ENCODE measurements around the gene SPOCK2.
"Not testable (repeated sequence)": the region's sequence is repeated elsewhere in the genome, so short reads cannot be mapped to it uniquely, and the experiment has no call there.

SPOCK2 gene
- total RNA-seq: 0 to 4.4 (median 0.05) reads per million in 17 experiments

DNA sequence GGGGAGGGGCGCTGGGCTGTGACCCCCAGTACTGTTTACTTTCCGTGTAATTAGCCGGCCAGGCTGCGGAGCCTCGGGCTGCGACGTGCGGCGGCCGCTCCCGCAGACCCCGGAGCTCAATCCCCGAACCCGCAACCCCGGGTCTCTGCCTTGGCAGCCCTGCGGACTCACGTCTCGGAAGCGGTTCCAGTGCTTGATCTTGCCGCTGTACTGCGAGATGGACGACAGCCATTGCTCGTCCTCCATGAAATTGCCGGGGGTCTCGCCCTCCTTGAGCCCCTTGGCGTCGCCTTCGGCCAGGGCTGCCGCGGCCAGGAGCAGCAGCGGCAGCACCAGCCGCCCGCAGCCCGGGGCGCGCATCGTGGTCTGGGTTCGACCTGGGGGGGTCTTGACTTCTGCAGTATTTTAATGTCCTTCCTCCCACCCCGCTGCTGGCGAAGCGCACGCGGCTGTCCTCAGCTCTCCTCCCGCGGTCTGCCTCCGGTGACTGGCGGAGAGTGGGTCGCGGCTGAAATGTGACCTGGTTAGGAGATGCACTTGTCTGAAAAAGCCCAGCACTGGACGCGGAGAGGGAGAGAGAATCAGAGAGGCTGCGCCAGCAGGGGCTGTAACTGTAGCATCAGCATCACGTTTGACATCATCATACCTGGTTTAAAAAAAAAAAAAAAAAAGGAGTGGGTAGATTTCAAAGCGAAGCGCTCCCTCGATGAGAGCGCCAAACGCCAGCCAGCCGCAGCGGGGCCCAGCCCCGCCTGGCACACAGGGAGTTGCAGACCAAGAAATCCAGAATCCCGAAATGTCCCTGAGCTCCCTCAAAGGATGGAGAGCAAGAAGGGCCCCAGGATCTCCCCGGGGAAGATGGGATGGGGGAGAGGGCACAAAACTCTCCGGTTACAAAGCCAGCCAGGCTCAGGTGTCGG lies at the start of gene SPOCK2:
Gene SPOCK2 (minus strand): TSS at position 583 of the 920 bp plus-strand sequence. CDS start 223 bp downstream, at position 360.
- DNase-seq: peak in 2 of 4 experiments; percentile 27 to 39

- DNase-seq: no peak
These were observed 49.2 kb upstream of the SPOCK2 start for GRCh38 chr10:72137583-72137982.

DNA sequence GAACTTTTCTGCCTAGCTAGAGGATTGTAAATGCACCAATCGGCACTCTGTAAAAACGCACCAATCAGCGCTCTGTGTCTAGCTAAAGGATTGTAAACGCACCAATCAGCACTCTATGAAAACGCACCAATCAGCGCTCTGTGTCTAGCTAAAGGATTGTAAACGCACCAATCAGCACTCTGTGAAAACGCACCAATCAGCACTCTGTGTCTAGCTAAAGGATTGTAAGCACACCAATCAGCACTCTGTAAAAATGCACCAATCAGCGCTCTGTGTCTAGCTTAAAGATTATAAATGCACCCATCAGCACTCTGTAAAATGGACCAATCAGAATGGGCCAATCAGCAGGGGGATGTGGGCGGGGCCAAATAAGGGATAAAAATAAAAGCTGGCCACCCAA lies 47.9 kb upstream of the SPOCK2 start:
- not testable (repeated sequence) for DNase-seq

DNA sequence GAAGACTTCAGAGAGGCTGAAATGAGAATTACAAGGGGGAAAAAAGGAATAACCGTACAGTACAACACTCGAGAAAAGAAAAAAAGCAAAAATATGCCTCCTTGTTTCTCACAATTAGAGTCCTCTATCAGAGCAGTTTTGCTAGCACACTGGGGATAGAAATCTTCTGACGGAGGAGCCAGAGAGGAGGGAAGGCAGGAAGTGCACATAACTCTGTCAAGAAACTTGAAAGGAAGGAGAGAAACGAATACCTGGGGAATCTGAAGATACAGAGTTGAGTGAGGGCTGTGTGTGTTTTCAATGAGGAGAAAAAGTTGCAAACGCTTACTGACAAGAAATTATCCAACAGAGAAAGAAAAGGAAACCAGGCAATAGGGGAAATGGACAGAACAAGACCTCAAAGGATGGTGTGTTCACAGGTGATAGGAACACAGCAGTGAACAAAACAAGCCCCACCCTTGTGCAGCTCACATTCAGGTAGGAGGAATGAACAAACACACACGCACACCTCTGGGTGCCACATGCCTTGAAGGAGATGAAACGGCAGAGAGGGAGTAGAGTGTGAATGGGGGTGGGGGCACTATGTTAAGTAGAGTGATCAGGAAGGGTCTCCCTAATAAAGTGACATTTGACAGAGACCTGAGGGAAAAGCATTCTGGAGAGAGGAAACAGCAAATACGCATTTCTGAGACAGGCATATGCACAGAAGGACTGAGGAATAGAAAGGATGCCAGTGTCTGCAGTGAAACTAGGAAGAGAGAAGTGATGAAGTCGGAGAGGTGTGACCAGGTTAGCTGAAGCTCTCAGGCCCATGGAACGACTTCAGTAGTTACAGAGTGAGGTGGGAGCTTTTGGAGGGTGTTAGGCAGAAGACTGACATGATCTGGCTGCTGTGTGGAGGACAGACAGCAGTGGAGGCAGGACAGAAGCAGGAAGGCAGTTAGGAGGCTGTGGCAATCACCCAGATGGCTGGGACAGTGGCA lies 46.7 kb upstream of the SPOCK2 start:
- no peak for DNase-seq

DNA sequence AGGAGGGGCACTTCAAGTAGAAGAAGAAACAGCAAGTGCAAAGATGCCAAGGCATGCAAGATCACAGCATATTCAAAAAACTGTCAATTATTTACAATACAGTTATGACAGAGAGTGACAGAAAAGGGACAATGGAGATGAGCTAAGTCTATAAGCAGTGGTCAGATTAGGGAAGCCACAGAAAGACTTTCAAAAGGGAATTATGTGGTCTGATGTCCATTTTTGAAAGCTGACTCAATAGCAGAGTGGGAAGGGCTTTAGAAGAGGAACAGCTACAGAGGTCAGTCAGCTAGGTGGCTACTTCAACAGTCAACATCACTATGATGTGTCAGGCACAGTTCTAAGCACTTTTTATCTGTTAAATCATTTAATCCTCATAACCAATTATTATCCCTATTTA lies 45.2 kb upstream of the SPOCK2 start:
- DNase-seq: peak; percentile 73 to 93 (median 87)

GRCh38 chr10:72132854-72133253 lies 44.5 kb upstream of the SPOCK2 start:
- no peak for DNase-seq

- no peak for DNase-seq
These were observed 39.2 kb upstream of the SPOCK2 start for GRCh38 chr10:72127571-72127970.

DNA sequence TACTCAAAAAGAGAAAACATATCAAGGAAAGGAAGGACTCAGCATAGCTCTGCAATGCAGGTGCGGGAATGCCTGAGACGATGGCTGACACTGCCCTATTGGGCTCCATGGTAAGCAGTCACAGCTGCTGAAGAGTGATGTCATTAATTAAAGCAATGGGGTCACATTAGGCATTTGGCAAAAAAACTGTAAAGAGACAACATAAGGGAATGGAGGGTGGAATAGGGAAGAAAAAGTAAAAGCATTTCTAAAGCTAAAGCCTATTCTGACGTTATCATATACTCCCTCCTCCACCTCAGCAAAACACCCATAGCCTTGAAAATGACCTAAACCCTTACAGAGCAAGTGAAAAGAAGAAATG lies 38.5 kb upstream of the SPOCK2 start:
- DNase-seq: no peak

- peak; percentile 29 to 68 (median 50) for DNase-seq
These were observed 38.0 kb upstream of the SPOCK2 start for GRCh38 chr10:72126184-72126871.

DNA sequence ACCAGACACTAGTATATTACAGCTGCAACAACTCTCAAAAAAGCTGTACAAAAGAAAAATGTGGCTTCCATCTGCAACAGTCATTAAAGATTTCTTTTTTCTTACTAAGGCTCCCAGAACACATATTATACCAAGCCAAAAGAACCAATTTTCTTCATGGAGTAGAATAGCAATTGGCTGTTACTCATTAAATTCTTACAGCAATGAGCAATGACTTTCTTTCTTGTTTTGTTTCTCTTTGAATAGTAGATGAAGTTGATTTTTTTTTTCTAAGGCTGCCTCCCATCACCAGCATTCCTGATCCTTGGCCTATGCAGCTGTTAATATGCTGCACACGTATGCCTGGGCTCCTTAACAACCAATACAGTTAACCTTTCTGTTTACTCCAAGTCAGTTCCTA lies 36.6 kb upstream of the SPOCK2 start:
- no peak for DNase-seq

DNA sequence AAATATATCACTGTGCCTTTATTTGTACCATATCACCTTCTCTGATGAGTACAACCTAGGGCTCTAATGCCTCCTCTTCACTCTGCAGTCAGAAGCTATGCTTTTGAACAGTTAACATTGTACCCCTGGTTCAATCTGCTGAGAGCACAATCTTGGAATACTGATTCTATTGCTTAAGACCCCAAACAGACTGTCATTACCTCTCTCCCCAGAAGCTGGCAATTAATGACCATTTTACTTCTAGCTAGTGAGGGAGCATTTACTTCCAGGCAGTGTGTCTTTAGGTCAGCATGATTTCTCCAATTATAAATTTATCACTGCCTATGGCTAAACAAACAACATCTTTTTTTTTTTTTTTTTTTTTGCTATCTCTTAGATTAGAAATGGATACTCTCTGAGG lies 36.0 kb upstream of the SPOCK2 start:
- no peak for DNase-seq

DNA sequence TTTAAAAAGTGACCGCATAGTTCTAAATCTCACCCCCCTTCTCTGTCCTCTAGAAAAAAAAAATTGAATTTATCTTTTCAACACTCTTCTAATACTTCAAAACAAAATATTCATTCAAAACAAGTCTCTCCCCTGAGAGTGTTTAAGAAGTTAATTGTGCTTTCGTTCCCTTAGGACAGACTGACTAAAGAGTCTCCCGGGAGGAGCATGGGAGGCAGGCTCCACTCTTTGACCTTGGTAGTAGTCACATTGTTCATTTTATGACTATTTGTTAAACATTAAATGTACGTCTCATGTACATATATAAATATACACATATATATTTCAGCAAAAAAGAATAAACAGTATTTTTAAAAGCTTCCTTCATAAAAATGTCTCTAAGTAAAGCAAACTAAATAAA lies 35.3 kb upstream of the SPOCK2 start:
- DNase-seq: no peak

- DNase-seq: no peak
These were observed 33.9 kb upstream of the SPOCK2 start for GRCh38 chr10:72122221-72122620.

- no peak for DNase-seq
These were observed 33.0 kb upstream of the SPOCK2 start for GRCh38 chr10:72121389-72121788.

DNA sequence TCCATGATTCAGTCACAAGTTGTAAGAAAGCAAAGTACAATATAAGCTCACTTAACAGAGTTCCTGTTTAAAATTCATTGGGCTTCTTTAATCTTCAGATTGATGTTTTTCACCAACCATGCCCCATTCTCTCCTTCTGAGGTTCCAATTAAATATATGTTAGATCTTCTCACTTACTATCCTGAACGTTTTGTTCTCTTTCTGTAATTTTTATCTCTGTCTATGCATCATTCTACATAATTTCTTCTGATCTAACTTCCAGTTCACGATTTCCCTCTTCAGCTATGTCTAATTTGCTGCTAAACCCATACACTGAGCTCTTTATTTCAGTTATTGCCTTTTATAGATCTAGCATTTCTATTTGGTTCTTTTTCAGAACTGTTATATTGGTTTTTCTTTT lies 28.0 kb upstream of the SPOCK2 start:
- no peak for DNase-seq

DNA sequence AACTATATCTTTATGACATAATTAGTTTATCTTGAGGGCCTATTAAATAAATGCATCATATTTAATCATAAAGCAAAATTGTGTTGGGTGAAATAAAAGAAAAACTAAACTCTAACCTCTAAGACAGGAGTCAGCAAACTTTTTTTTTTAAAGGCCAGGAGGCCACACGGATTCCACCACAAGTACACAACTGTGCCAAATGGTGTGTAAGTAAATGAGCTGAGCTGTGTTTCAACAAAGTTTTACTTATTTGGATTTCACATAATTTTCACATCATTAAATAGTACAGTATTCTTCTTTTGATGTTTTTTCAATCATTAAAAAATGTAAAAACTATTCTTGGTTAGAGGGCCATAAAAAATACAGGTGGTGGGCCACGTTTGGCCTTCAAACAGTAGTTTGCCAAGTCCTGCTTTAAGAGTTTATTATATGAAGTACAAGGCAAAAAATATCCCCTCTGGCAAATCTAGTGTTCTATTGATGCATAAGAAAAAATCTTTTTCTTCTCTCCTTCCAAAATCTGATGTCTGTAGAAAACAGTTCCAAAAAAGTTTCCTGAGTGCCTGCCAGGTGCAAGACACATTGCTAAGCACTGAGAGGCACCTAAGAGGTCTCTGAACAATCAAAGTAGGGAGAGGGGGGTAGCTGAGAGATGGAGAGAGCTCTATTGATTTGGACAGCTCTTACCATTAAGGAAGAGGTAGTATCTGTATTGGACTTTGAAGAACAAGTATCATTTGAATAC lies 26.5 kb upstream of the SPOCK2 start:
- no peak for DNase-seq

DNA sequence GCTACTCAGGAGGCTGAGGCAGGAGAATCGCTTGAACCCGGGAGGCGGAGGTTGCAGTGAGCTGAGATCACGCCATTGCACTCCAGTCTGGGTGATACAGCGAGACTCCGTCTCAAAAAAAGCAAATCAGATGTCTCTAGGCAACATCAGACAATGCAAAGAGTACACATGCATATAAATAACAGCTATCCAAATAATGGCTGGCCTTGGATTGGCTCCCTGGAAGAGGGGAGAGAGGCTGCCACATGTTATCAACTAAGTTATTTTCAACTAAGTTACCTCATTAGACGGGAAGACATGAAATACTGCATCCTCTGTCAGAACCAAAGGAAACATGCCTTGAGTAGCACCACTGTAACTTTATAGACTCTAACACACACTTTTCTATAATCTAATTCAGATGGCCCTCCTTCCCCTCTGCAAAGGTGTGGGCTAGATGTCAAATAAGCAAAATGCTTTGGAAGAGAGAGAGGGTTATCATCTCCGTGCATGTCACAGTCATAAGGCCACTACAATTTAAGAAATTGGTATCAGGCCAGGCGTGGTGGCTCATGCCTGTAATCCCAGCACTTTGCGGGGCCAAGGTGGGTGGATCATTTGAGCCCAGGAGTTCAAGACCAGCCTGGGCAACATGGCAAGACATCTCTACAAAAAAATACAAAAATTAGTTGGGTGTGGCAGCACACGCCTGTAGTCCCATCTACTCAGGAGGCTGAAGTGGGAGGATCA lies 22.5 kb upstream of the SPOCK2 start:
- DNase-seq: no peak

DNA sequence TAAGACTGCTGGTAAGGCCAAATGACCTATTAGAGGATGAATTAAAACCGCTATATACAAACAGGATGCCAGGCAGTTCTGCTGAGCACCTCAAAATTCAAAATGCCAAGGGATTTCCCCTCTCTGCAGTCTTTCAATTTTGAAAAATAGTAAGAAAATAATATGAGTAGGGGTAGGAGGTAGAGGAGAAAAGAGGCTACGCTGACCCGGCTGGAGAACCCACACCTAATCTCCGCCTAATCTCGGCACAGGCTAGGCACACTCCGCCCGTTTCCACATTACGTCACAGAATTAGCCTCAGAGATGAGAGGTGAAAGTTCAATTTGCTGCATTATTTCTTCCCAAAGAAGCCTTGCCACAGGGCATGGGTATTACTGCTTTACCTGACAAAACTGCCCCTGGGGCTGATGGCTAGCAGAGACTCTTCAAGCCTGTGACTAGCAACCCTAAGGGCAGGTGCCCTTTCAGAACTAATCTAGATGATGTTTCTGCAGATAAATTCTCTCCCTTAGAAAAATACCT lies 21.3 kb upstream of the SPOCK2 start:
- DNase-seq: no peak

- no peak for DNase-seq
These were observed 20.7 kb upstream of the SPOCK2 start for GRCh38 chr10:72108830-72109635.

DNA sequence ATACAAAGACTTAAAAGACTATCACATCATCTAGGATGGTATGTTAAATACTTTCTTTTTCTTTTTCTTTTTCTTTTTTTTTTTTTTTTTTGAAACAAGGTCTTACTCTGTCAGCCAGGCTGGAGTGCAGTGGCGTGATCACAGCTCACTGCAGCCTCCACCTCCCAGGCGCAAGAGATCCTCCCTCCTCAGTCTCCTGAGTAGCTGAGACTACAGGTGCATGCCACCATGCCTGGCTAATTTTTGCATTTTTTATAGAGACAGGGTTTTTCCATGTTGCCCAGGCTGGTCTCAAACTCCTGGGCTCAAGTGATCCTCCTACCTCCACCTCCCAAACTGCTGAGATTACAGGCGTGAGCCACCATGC lies 19.6 kb upstream of the SPOCK2 start:
- DNase-seq: not testable (repeated sequence)
